KMS-11 (cell line): ENCODE data around the gene SERPINI1.

Source experiments
- H2AFZ ChIP-seq: fragments of 200-600 bp; sonication (generic); 2 replicates; pipeline ENCODE4 v1.6.1; 2016; ENCODE audit warnings: antibody characterized with exemption, mixed run types, low read depth
- H3K27ac ChIP-seq: fragments of 200-600 bp; sonication (generic); 2 replicates; pipeline ENCODE4 v1.6.1; 2016; ENCODE audit warnings: mild to moderate bottlenecking, mixed run types
- H3K27me3 ChIP-seq: fragments of 200-600 bp; sonication (generic); 2 replicates; pipeline ENCODE4 v1.6.1; 2017; ENCODE audit warnings: mild to moderate bottlenecking, low read depth, mixed run types, moderate library complexity; ENCODE audit not compliant: insufficient read depth
- H3K36me3 ChIP-seq: fragments of 200-600 bp; sonication (generic); 2 replicates; pipeline ENCODE4 v1.6.1; 2017; ENCODE audit warnings: mild to moderate bottlenecking, mixed run types; ENCODE audit not compliant: insufficient read depth
- H3K4me1 ChIP-seq: fragments of 200-600 bp; sonication (generic); 2 replicates; pipeline ENCODE4 v1.6.1; 2016; ENCODE audit warnings: mild to moderate bottlenecking, low read depth, mixed run types; ENCODE audit not compliant: poor library complexity, severe bottlenecking
- H3K4me2 ChIP-seq: fragments of 200-600 bp; sonication (generic); 2 replicates; pipeline ENCODE4 v1.7.0; 2016; ENCODE audit warnings: mild to moderate bottlenecking, mixed run types
- H3K4me3 ChIP-seq: fragments of 200-600 bp; sonication (generic); IDR thresholded peaks from 2 replicates; pipeline ENCODE4 v1.6.1; 2017; ENCODE audit warnings: low read depth, low read length, mixed read lengths; ENCODE audit not compliant: insufficient read depth
- H3K79me2 ChIP-seq: fragments of 200-600 bp; sonication (generic); 2 replicates; pipeline ENCODE4 v1.6.1; 2016; ENCODE audit warnings: low read depth, mixed run types; ENCODE audit not compliant: insufficient read depth
- H3K9ac ChIP-seq: fragments of 200-600 bp; sonication (generic); 2 replicates; pipeline ENCODE4 v1.6.1; 2016; ENCODE audit warnings: mild to moderate bottlenecking, mixed run types
- H4K20me1 ChIP-seq: fragments of 200-600 bp; sonication (generic); 2 replicates; pipeline ENCODE4 v1.6.1; 2016; ENCODE audit warnings: mild to moderate bottlenecking, mixed run types; ENCODE audit not compliant: insufficient read depth
- CTCF ChIP-seq: fragments of 200-600 bp; sonication (generic); conservative IDR thresholded peaks from 2 replicates; pipeline ENCODE4 v1.6.1; 2017; ENCODE audit warnings: low read depth, mild to moderate bottlenecking, antibody characterized with exemption, low read length, moderate library complexity, mixed read lengths

Gene SERPINI1

GRCh38 chr3:167852216-167852615 is 116.7 kb downstream of the SERPINI1 start:
- H3K4me3 ChIP-seq, result no peak overlapping the region

GRCh38 chr3:167854063-167854462 is 118.5 kb downstream of the SERPINI1 start:
- Histone ChIP-seq H3K27me3 (no peaks in the 10 kb centered on the region), H3K79me2 (no peaks in the 10 kb centered on the region), H3K36me3 (no peaks in the 10 kb centered on the region), H3K4me3 (no peak overlapping the region), H2AFZ (no peak overlapping the region), H4K20me1 (no peaks in the 10 kb centered on the region), H3K4me2 (no peak overlapping the region), H3K4me1 (no peaks in the 10 kb centered on the region), H3K9ac (no peak overlapping the region), H3K27ac (no peak overlapping the region)
- no peak for TF ChIP-seq CTCF

More at GRCh38 chr3:167852216-167852615, 116.7 kb downstream of the SERPINI1 start:
- no peak overlapping the region for H2AFZ ChIP-seq
- H3K27me3 ChIP-seq, result no peaks in the 10 kb centered on the region
- H3K4me1 ChIP-seq, result no peaks in the 10 kb centered on the region
- no peaks in the 10 kb centered on the region for H4K20me1 ChIP-seq
- H3K9ac ChIP-seq, result no peak overlapping the region
- H3K4me2 ChIP-seq, result no peak overlapping the region
- no peak overlapping the region for H3K27ac ChIP-seq
- H3K36me3 ChIP-seq, result no peaks in the 10 kb centered on the region
- TF ChIP-seq CTCF, result no peak
- H3K79me2 ChIP-seq, result no peaks in the 10 kb centered on the region

GRCh38 chr3:167854846-167855245 is 119.3 kb downstream of the SERPINI1 start:
- Histone ChIP-seq H4K20me1 (no peaks in the 10 kb centered on the region), H3K4me3 (no peak overlapping the region), H3K36me3 (no peaks in the 10 kb centered on the region), H3K4me2 (no peak overlapping the region), H3K79me2 (no peaks in the 10 kb centered on the region), H3K27me3 (no peaks in the 10 kb centered on the region), H3K9ac (no peak overlapping the region), H3K4me1 (no peaks in the 10 kb centered on the region), H3K27ac (no peak overlapping the region), H2AFZ (no peak overlapping the region)
- no peak for TF ChIP-seq CTCF

- Histone ChIP-seq H3K4me3 (no peak overlapping the region), H3K4me2 (no peak overlapping the region), H3K27ac (no peak overlapping the region), H3K9ac (no peak overlapping the region), H3K27me3 (no peaks in the 10 kb centered on the region), H4K20me1 (no peaks in the 10 kb centered on the region), H3K79me2 (no peaks in the 10 kb centered on the region), H3K36me3 (no peaks in the 10 kb centered on the region), H2AFZ (no peak overlapping the region), H3K4me1 (no peaks in the 10 kb centered on the region)
- TF ChIP-seq CTCF, result no peak
Observed at GRCh38 chr3:167855306-167855705, 119.8 kb downstream of the SERPINI1 start.
